Measurements from ENCODE around the gene S100A13. TPM values are rescaled to one million over a fixed set of nuclear protein-coding genes. Genes with fewer than 3 reads are reported as not detected.
"Not testable (repeated sequence)": the region's sequence is repeated elsewhere in the genome, so short reads cannot be mapped to it uniquely, and the experiment has no call there.

Gene S100A13
- polyA plus RNA-seq, 1 experiment: 313 TPM

GRCh38 chr1:153578936-153579335 is 48.4 kb downstream of the S100A13 start:
- H3K4me3 ChIP-seq (ENCODE audit: low read depth, low read length): no peak overlapping the region
- CTCF ChIA-PET: interaction anchor here (0.9 to 4.2 kb wide), 6 partner anchors 9 to 84 kb away, joined by 3 to 26 read pairs (median 4); partner anchors contain the start of genes S100A13 and S100A14

GRCh38 chr1:153578490-153578889 is 48.8 kb downstream of the S100A13 start:
- Histone ChIP-seq H3K27me3 (ENCODE audit: control insufficient read depth, insufficient read depth, low read length) (no peaks in the 10 kb centered on the region), H3K4me3 (ENCODE audit: low read depth, low read length) (no peak overlapping the region), H3K36me3 (ENCODE audit: control insufficient read depth, insufficient read depth, low read length) (no peaks in the 10 kb centered on the region)
- POLR2A ChIA-PET: interaction anchor here (0.6 to 0.7 kb wide), 2 partner anchors 32 to 43 kb away, joined by 3 read pairs; partner anchors contain the start of gene S100A6
- no peak for DNase-seq (ENCODE audit: low read depth)
- no peak for TF ChIP-seq CTCF (IDR thresholded peaks at IDR 0.05; ENCODE audit: insufficient read depth, low read depth, low read length)
- CTCF ChIA-PET: interaction anchor here (0.9 to 4.2 kb wide), 7 partner anchors 10 to 84 kb away, joined by 3 to 26 read pairs (median 4); partner anchors contain the start of genes S100A13 and S100A14

More at GRCh38 chr1:153578936-153579335, 48.4 kb downstream of the S100A13 start:
- no peak for TF ChIP-seq CTCF (IDR thresholded peaks at IDR 0.05; ENCODE audit: insufficient read depth, low read depth, low read length)
- Histone ChIP-seq H3K36me3 (ENCODE audit: control insufficient read depth, insufficient read depth, low read length) (no peaks in the 10 kb centered on the region), H3K27me3 (ENCODE audit: control insufficient read depth, insufficient read depth, low read length) (no peaks in the 10 kb centered on the region)
- POLR2A ChIA-PET: interaction anchor here (0.5 to 0.7 kb wide), 3 partner anchors 31 to 85 kb away, joined by 3 to 6 read pairs (median 3); partner anchors contain the start of gene S100A6
- DNase-seq (ENCODE audit: low read depth): no peak

GRCh38 chr1:153577624-153578051 is 49.7 kb downstream of the S100A13 start:
- POLR2A ChIA-PET: no interaction called here
- CTCF ChIA-PET: interaction anchor here (1.0 to 4.2 kb wide), 11 partner anchors 8 to 83 kb away, joined by 3 to 26 read pairs (median 4); partner anchors contain the start of genes CHTOP, S100A13, S100A14 and S100A6
- TF ChIP-seq CTCF (IDR thresholded peaks at IDR 0.05; ENCODE audit: insufficient read depth, low read depth, low read length): no peak

GRCh38 chr1:153577138-153577537 is 50.2 kb downstream of the S100A13 start:
- H3K27me3 ChIP-seq (ENCODE audit: control insufficient read depth, insufficient read depth, low read length): no peaks in the 10 kb centered on the region
- TF ChIP-seq CTCF (IDR thresholded peaks at IDR 0.05; ENCODE audit: insufficient read depth, low read depth, low read length): no peak
- POLR2A ChIA-PET: no interaction called here
- DNase-seq (ENCODE audit: low read depth): no peak
- no peak overlapping the region for H3K4me3 ChIP-seq (ENCODE audit: low read depth, low read length)
- H3K36me3 ChIP-seq (ENCODE audit: control insufficient read depth, insufficient read depth, low read length): no peaks in the 10 kb centered on the region
- CTCF ChIA-PET: interaction anchor here (1.0 to 4.2 kb wide), 8 partner anchors 7 to 82 kb away, joined by 3 to 26 read pairs (median 4); partner anchors contain the start of genes CHTOP, S100A14 and S100A6

More at GRCh38 chr1:153577624-153578051, 49.7 kb downstream of the S100A13 start:
- Histone ChIP-seq H3K27me3 (ENCODE audit: control insufficient read depth, insufficient read depth, low read length) (no peaks in the 10 kb centered on the region), H3K4me3 (ENCODE audit: low read depth, low read length) (no peak overlapping the region), H3K36me3 (ENCODE audit: control insufficient read depth, insufficient read depth, low read length) (no peaks in the 10 kb centered on the region)
- no peak for DNase-seq (ENCODE audit: low read depth)

GRCh38 chr1:153575497-153575896 is 51.8 kb downstream of the S100A13 start:
- H3K4me3 ChIP-seq (ENCODE audit: low read depth, low read length); H3K36me3 ChIP-seq (ENCODE audit: control insufficient read depth, insufficient read depth, low read length); DNase-seq (ENCODE audit: low read depth); H3K27me3 ChIP-seq (ENCODE audit: control insufficient read depth, insufficient read depth, low read length); POLR2A ChIA-PET: not testable (repeated sequence)
- CTCF ChIA-PET: interaction anchor here (0.8 to 4.2 kb wide), 5 partner anchors 17 to 43 kb away, joined by 3 to 26 read pairs (median 3); partner anchors contain the start of gene S100A14

GRCh38 chr1:153575081-153575491 is 52.2 kb downstream of the S100A13 start:
- DNase-seq (ENCODE audit: low read depth); H3K4me3 ChIP-seq (ENCODE audit: low read depth, low read length); H3K36me3 ChIP-seq (ENCODE audit: control insufficient read depth, insufficient read depth, low read length); H3K27me3 ChIP-seq (ENCODE audit: control insufficient read depth, insufficient read depth, low read length); POLR2A ChIA-PET: not testable (repeated sequence)
- CTCF ChIA-PET: interaction anchor here (4.2 kb wide), 1 partner anchor 43 kb away, joined by 26 read pairs; the partner anchor contains the start of gene S100A14

All from BJ (cell line).